NK-92 (cell line): ENCODE measurements around the gene SLC4A5.
A peak's percentile ranks its signal among the peaks of the same experiment; 100 is the strongest.

Experiments used
- DNase-seq: peaks from one replicate; lab custom pipeline; 2025; ENCODE audit not compliant: unreplicated experiment; lab: John Stamatoyannopoulos, UW

The SLC4A5 gene

GRCh38 chr2:74343316-74343715, at the start of gene SLC4A5:
Gene SLC4A5 (minus strand): TSS chr2:74343416. CDS start chr2:74315023, 28,393 bp downstream.
- no peak for DNase-seq

GRCh38 chr2:74392449-74392743, 49.2 kb upstream of the SLC4A5 start:
- no peak for DNase-seq

- peak; percentile 70 for DNase-seq
Measured at GRCh38 chr2:74391580-74392448, 48.6 kb upstream of the SLC4A5 start.

GRCh38 chr2:74391209-74391579, 48.0 kb upstream of the SLC4A5 start:
- DNase-seq, result no peak

GRCh38 chr2:74390606-74391005, 47.4 kb upstream of the SLC4A5 start:
- DNase-seq, result no peak

- DNase-seq, result no peak
Measured at GRCh38 chr2:74387346-74387745, 44.1 kb upstream of the SLC4A5 start.

GRCh38 chr2:74385396-74385795, 42.2 kb upstream of the SLC4A5 start:
- DNase-seq, result no peak

- no peak for DNase-seq
Measured at GRCh38 chr2:74384051-74384450, 40.8 kb upstream of the SLC4A5 start.

GRCh38 chr2:74383254-74383653, 40.0 kb upstream of the SLC4A5 start:
- no peak for DNase-seq

- no peak for DNase-seq
Measured at GRCh38 chr2:74381751-74382150, 38.5 kb upstream of the SLC4A5 start.

- no peak for DNase-seq
Measured at GRCh38 chr2:74379851-74380789, 36.9 kb upstream of the SLC4A5 start, which contains the start of gene DCTN1. Gene DCTN1 (minus strand): TSS chr2:74380311. CDS start chr2:74380037, 274 bp downstream.

GRCh38 chr2:74378007-74378406, 34.8 kb upstream of the SLC4A5 start:
- DNase-seq, result no peak

GRCh38 chr2:74375838-74376237, 32.6 kb upstream of the SLC4A5 start:
- no peak for DNase-seq

GRCh38 chr2:74374509-74375205, 31.4 kb upstream of the SLC4A5 start:
- DNase-seq, result no peak

GRCh38 chr2:74373985-74374384, 30.8 kb upstream of the SLC4A5 start:
- no peak for DNase-seq

- DNase-seq, result no peak
Measured at GRCh38 chr2:74373221-74373676, 30.0 kb upstream of the SLC4A5 start.

GRCh38 chr2:74372674-74373073, 29.5 kb upstream of the SLC4A5 start:
- no peak for DNase-seq

GRCh38 chr2:74371421-74371820, 28.2 kb upstream of the SLC4A5 start:
- DNase-seq, result no peak

- no peak for DNase-seq
Measured at GRCh38 chr2:74369976-74370375, 26.8 kb upstream of the SLC4A5 start.

GRCh38 chr2:74368499-74368898, 25.3 kb upstream of the SLC4A5 start:
- no peak for DNase-seq

- no peak for DNase-seq
Measured at GRCh38 chr2:74367789-74368188, 24.6 kb upstream of the SLC4A5 start.
